Stimulated activated CD8-positive, alpha-beta memory T cell treated with anti-CD3 and anti-CD28 coated beads, Interleukin-12 subunit alpha, Interleukin-12 subunit beta, amount 100 ng/mL, for 4 hours (primary cell): ENCODE results near the gene ERAS.
"Not testable (repeated sequence)": the region's sequence is repeated elsewhere in the genome, so short reads cannot be mapped to it uniquely, and the experiment has no call there.

ENCODE experiments used
- DNase-seq: peaks from one replicate; pipeline ENCODE4 v3.0.0-alpha.2; 2020; ENCODE audit warnings: low read depth

Gene ERAS

GRCh38 chrX:48798318-48798717 lies 28.0 kb upstream of the ERAS start:
- DNase-seq, result no peak

- DNase-seq, result no peak
These were observed 25.6 kb upstream of the ERAS start for GRCh38 chrX:48800574-48801279.

- peak; percentile 89 for DNase-seq
These were observed 24.8 kb upstream of the ERAS start, which contains the start of gene HDAC6 for GRCh38 chrX:48801280-48802088. HDAC6 (plus strand) TSS chrX:48802067; CDS start chrX:48802693, 626 bp downstream.

GRCh38 chrX:48802089-48802904 lies 24.0 kb upstream of the ERAS start:
- no peak for DNase-seq

GRCh38 chrX:48802905-48803200 lies 23.5 kb upstream of the ERAS start:
- no peak for DNase-seq

GRCh38 chrX:48806081-48806480 lies 20.2 kb upstream of the ERAS start:
- no peak for DNase-seq

- no peak for DNase-seq
These were observed 12.7 kb upstream of the ERAS start for GRCh38 chrX:48813644-48814043.

- DNase-seq, result no peak
These were observed 11.6 kb upstream of the ERAS start for GRCh38 chrX:48814722-48815121.

- DNase-seq, result no peak
These were observed 11.0 kb upstream of the ERAS start for GRCh38 chrX:48815266-48815665.

- DNase-seq, result no peak
These were observed 10.1 kb upstream of the ERAS start for GRCh38 chrX:48816014-48816810.

- no peak for DNase-seq
These were observed 8.2 kb upstream of the ERAS start for GRCh38 chrX:48818098-48818497.

GRCh38 chrX:48818866-48819265 lies 7.4 kb upstream of the ERAS start:
- DNase-seq, result no peak

- not testable (repeated sequence) for DNase-seq
These were observed 6.9 kb upstream of the ERAS start for GRCh38 chrX:48819394-48819793.

- DNase-seq, result no peak
These were observed 3.3 kb upstream of the ERAS start for GRCh38 chrX:48823053-48823452.

GRCh38 chrX:48824066-48824465 lies 2.2 kb upstream of the ERAS start:
- no peak for DNase-seq

- DNase-seq, result no peak
These were observed 752 bp downstream of the ERAS start for GRCh38 chrX:48826876-48827653.

- DNase-seq, result no peak
These were observed 1.3 kb downstream of the ERAS start for GRCh38 chrX:48827654-48827968.

- no peak for DNase-seq
These were observed 2.9 kb downstream of the ERAS start for GRCh38 chrX:48829016-48829735.

- DNase-seq, result no peak
These were observed 5.0 kb downstream of the ERAS start for GRCh38 chrX:48831136-48831908.

GRCh38 chrX:48831909-48832291 lies 5.6 kb downstream of the ERAS start:
- no peak for DNase-seq
